Measurements from ENCODE around the gene KCNIP4.

KCNIP4 gene

DNA sequence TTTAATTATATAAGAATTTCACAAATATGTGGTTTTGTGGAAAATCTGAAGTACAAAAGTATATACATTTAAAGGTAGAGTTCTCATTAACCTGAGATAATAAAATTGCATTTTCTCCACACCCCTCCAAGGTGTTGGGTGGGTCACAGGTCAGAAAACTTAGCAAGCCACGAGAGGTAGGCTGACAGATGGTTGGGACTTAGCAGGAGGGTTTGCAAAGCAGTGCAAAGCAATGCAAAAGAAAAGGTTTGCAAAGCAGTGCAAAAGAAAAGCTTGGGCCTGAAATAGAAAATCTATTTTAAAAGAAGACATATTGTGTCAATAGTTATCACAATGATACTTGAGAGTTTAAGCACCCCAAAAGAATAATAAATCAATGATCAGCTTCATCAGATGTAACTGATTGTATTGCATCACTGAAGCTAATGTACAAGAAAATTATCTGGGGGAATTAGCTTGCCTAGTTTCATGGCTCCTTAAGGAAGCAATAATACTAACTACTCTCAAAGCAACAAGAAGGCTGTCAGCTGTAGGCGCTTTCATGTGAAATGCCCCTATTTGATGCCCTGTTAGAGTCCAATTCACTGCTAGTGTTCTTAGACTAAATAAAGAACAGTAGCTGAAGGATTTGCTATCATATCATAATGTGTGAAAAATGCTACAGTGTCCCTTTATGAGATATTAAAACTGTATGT, 319.5 kb downstream of the KCNIP4 start:
- DNase-seq (ENCODE audit: extremely low spot score, insufficient read length, low read depth) (no peak), FAIRE-seq (no peak)

DNA sequence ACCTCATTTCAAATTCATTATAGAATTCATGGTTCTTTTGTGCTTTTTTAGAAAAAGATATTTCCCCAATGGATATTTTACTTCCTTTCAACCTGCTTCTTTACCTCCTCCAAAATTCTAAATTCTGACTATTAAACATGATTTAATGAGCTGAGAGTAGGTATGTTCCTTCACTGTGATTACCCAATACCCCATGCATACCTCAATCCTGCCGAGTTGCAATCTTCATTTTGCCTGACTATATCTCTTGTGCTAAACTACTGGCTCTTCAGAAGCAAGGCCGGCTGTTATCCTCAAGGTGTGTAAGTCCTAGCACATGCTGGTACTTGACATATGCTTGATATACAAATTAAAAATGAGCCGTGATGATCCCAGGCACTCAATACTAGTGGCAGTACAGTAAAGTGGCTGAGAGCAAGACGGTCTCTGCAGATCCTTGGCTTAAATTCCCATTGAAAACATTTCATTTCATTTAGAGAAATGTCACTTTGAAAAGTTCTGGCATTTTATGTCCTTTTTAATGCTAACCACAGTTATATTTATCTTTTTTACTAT, 320.4 kb downstream of the KCNIP4 start:
- FAIRE-seq (no peak), DNase-seq (ENCODE audit: extremely low spot score, insufficient read length, low read depth) (no peak)

DNA sequence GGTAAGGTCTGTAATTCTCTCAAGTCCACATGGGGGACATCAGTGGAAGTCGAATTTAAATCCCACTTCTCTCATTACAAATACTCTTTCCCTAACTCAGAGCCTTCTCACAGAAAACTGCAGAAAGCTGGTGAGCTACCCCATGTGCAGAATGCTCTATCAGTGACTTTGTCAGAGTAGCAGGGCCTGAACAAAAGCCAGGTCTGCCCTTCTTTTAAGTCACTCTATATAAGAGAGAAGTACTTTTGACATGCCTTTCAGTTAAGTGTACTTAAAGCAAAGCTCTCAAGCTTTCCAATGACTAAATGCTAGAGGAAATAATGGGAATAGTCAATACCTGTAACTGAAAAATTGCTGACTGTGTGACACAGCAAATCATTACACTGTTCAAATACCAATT, 323.1 kb downstream of the KCNIP4 start:
- FAIRE-seq, result no peak
- DNase-seq (ENCODE audit: extremely low spot score, insufficient read length, low read depth), result no peak

DNA sequence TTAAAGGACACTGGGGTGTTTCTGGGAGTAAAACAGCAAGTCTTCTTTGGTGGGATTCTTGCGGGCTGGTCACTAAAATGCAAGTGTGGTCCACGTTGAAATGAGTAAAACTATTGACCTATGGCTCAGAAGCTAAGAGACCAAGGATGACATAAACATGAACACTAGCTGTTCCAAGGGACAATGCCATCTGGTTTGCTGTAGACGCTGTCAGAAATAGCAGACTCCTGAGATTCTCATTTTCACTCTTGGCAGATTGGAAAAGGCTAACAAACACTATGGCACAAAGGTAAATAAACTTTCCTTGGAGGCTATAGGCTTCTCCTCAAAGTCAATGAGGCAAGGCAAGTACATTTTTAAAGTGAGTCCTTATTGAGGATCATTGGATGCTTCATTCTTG, 343.6 kb downstream of the KCNIP4 start:
- DNase-seq (ENCODE audit: extremely low spot score, insufficient read length, low read depth), result no peak
- FAIRE-seq, result no peak

DNA sequence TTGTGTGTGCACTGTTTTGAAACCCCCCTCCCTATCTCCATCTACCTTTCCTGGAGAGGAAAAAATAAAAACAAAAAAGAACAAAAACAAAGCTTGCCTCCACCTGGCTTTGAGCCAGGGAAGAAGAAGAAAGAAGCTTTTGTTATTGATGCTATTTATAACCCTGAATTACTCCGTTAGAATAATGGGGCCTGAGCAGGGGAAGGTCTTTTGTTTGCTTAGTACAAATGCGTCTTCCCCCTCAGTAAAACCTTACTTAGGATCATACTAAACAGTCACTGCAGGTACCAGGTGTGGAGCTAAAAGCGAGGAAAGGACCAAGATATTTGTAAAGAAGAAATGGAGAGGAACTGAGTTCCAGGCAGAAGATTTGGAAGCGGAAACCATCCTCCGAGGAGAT, 352.1 kb downstream of the KCNIP4 start:
- DNase-seq (ENCODE audit: extremely low spot score, insufficient read length, low read depth), result no peak
- FAIRE-seq, result no peak

DNA sequence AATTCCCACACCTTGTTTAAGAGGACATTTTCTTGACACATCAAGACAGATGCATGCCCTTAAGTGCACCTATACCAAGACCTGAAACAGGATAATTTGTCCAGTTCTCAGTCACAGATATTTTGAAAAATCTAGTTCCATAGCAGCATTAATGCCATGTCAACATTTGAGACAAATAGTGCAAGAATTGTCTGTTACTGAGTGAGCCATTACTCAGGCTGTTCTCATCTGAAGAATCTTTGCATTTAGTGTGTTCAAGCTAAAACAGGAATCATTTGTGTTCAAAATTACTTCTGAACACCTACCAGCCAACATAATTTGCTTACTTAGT, 354.9 kb downstream of the KCNIP4 start:
- FAIRE-seq, result no peak
- DNase-seq (ENCODE audit: extremely low spot score, insufficient read length, low read depth), result no peak

DNA sequence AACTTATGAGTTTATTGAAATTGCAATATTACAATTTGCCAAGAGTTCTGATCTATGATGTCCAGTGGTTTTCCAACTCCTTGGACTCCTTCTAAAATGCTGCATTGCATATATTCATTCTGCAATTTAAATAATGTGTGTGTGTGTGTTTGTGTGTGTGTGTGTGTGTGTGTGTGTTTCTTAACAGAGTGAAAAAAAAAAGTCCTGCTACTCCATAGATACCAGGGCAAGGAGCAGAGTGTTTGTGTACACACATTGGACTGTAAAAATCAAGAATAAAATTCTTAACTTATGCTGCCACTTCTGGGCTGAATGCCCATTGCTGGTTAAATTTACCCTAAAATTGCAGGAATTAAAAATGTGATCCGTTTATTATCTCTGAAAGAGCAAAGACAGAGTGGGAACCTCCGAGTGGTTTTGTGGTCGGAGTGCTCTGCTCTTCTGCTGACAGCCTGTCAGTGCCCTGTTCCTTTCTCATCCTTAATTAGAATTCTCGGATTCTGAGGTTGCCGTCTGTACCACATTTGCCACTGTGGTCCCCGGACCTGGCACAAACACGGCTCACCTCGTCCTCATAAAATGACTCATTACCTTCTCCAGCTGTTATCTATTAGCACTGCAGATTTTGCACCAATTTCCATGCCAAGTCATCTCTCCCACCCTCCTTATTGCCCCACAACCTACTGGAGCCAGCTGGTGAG, 355.5 kb downstream of the KCNIP4 start:
- DNase-seq (ENCODE audit: extremely low spot score, insufficient read length, low read depth) (no peak), FAIRE-seq (no peak)

DNA sequence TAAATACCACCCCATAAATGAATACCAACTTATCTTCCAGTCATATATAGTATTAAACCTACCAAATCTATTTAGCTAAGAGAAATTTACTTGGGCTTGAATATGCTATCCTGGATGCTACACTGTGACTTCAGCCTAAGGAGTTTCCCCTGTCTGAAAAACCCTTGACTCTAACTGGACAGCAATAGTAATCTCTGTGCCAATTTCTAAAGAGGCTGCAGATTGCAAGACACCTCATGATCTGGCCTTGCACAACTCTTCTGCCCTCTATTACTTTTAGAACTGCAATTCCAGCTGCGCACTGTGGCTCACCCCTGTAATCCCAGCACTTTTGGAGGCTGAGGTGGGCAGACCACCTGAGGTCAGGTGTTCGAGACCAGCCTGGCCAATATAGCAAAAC, 371.5 kb downstream of the KCNIP4 start:
- no peak for DNase-seq (ENCODE audit: extremely low spot score, insufficient read length, low read depth)
- no peak for FAIRE-seq

DNA sequence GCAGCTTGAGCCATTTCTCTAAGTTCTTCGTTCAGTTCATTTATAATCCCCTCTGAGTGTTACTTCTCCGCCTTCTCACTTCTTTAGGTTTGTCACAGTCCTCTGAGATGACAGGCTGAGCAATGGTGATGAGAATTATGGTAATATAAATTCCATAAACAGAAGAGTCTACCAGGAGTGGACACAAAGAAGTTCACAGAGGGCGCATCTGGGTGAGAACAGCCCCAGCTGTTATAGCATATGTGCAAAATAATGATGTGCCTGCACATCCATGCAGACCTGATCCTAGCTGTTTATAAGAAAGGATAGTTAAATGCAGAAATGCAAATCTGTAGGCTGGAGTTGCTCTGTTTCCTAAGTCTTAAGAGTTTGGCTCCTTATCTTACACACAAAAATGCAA, 377.5 kb downstream of the KCNIP4 start:
- DNase-seq (ENCODE audit: extremely low spot score, insufficient read length, low read depth), result no peak
- FAIRE-seq, result no peak

DNA sequence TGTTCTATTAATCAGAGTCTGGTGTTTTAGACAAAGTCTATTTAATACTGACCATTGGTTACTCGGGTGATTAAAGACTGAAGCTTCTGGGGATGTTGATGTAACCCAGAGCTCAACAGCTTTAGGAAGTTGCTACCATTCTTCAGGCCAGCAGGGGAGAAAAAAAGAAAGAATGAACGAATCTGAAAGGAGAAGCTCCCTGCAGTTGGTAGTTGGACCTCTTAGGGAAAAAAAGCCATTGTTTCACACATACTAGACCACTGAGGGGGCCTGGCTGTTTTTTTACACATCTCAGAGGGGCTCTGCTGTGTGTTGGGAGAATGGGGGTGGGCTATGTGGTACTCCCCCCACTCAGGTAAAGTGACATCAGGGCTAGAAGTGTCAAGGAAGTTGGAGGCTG, 378.9 kb downstream of the KCNIP4 start:
- DNase-seq (ENCODE audit: extremely low spot score, insufficient read length, low read depth), result no peak
- FAIRE-seq, result no peak

DNA sequence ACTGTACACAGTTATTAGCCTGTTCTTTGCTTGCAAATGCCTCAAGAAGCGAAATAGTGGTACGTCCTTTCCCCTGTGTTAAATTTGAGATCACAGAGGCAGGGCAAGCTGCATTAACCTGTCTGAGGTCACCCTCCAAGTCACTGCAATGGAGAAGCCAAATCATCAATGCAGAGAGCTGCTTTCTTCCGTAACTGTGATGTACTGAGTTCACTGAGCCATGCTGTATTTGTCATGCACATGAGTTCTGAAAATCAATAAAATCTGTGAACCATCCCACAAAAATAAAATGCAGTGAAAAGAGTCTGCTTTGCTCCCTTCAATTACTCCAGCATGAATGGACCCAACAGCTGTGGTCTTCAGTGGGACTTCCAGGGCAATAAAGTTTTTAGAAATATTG, 393.5 kb downstream of the KCNIP4 start:
- DNase-seq (ENCODE audit: extremely low spot score, insufficient read length, low read depth), result no peak
- no peak for FAIRE-seq

DNA sequence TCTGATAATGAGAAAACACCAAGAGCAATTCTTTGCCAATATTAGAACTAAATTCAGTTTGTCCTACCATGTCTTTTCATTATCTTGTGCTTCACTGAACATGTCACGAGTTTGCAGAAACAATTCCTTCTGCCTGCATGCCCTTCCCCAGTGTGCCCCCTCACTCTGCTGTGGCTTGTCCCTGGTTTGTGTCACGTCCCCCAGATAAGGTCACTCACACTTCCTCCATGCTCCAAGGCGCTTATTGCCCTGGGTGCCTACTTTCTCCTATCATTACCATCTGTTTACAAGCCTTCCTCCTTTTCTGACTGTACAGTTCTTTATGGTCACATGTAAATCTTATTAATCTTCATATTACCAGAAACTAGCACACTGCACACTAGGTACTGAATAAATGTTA, 394.1 kb downstream of the KCNIP4 start:
- FAIRE-seq, result no peak
- DNase-seq (ENCODE audit: extremely low spot score, insufficient read length, low read depth), result no peak

DNA sequence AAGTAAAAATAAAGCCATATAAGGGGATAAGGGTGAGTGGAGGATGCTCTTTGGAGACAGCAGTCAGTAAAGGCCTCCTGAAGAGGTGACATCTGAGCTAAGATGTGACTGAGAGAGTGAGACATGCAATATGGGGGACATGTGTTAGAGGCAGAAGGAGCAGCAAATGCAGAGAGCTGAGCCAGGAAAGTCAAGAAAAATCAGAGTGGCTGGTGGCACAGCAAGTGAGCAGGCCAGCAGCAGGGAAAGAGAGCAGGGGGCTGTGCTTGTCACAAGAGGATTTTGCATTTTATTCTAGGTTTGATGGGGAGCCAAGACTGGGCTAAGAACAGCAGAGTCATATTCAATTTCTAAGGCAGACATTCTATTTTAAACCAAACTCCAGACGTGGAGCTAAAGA, 394.5 kb downstream of the KCNIP4 start:
- FAIRE-seq (no peak), DNase-seq (ENCODE audit: extremely low spot score, insufficient read length, low read depth) (no peak)

DNA sequence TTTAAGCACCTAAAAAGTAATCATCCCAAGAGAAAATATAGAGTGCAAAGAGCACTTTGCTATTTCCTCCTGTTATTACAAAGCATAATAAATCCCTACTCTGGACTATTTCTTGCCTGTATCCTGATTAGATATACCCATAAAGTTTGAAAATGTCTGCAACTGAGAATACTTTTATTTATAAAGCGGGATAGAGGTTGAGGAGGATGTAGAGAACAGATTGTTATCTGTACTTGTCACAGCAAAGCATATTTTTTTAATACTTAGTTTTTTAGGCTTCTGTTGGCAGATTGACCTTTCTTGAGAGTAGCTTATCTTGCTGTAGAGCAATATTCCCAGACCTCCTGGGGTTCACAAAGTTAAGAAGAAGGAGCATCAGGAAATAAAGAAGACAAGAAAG, 396.1 kb downstream of the KCNIP4 start:
- DNase-seq (ENCODE audit: extremely low spot score, insufficient read length, low read depth), result no peak
- no peak for FAIRE-seq

DNA sequence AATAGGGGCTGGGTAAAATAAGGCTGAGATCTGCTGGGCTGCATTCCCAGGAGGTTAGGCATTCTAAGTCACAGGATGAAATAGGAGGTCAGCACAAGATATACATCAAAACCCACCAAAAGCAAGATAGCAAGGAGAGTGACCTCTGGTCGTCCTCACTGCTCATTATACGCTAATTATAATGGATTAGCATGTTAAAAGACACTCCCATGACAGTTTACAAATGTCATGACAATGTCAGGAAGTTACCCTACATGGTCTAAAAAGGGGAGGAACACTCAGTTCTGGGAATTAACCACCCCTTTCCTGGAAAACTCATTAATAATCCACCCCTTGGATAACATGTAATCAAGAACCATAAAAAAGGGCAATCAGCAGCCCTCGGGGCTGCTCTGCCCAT, 403.6 kb downstream of the KCNIP4 start:
- DNase-seq (ENCODE audit: extremely low spot score, insufficient read length, low read depth), result no peak
- FAIRE-seq, result no peak

DNA sequence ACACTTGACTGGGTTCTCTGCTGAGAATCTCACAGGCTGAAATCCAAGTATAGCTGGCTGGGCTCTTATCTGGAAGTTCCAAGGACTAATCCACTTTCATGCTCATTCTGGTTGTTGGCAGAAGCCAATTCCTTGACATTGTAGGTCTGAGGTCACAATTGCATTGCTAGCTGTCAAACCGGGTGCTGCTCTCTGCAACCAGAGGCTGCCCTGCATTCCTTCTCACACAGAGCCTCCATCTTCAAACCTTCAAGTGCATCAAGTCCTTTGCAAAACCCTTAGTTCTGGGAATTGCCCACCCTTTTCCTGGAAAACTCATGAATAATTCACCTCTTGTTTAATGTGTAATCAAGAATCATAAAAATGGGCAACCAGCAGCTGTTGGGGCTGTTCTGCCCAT, 404.2 kb downstream of the KCNIP4 start:
- no peak for FAIRE-seq
- no peak for DNase-seq (ENCODE audit: extremely low spot score, insufficient read length, low read depth)

DNA sequence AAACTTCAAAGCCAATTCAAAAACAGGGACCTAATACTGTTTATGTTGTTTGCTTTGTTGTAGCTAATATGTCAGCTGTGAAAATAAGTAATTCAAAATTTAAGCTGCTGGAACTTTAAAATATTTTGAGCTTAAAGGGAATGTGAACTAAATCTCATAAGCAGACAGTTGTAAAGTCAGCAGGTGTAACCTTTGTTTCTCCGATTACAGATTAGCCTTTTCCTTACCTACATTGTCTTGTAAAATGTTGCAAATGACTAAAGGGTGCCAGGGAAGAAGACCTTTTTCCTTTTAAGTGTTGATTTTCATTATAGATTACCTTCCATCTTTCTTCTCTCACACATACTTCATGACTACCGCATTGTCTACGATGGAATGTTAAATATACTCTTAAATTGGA, 405.1 kb downstream of the KCNIP4 start:
- FAIRE-seq, result no peak

DNA sequence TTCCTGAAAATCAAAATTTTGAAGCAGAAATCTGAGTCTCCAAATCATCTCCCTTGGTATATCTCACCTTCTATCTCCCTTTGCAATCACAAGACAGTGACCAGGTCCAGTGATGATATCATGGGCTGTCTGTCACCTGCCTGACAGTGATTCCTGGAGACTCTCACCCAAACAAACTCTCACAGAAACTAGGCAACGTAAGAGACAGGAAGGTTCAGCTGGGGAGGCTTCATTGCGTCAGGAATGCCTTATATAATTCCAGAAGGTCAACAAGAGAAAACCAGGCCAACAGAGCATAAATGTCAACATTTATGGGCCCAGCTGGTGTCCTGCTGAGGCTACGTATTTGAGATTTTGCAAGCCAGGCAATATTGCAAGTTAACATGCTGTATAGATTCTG, 412.7 kb downstream of the KCNIP4 start:
- DNase-seq (ENCODE audit: extremely low spot score, insufficient read length, low read depth) (no peak), FAIRE-seq (no peak)

More for the DNA sequence above, 405.1 kb downstream of the KCNIP4 start:
- no peak for DNase-seq (ENCODE audit: extremely low spot score, insufficient read length, low read depth)

DNA sequence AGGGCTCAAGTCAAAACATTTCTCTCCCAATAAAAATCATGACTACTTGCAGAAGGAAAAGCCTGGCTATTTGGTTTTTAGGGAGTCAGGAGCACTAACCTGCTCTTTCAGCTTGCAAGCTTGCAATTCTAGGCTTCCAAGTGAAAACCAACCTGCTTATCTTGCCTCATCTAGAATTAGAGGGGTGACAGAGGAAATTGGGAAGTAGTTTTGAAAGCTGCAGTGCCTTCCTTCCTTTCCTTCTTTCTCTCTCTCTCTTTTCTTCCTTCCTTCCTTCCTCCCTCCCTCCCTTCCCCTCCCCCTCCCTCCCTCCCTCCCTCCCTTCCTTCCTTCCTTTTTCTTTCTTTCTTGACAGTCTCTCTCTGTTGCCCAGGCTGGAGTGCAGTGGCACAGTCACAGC, 417.5 kb downstream of the KCNIP4 start:
- no peak for FAIRE-seq
- no peak for DNase-seq (ENCODE audit: extremely low spot score, insufficient read length, low read depth)

DNA sequence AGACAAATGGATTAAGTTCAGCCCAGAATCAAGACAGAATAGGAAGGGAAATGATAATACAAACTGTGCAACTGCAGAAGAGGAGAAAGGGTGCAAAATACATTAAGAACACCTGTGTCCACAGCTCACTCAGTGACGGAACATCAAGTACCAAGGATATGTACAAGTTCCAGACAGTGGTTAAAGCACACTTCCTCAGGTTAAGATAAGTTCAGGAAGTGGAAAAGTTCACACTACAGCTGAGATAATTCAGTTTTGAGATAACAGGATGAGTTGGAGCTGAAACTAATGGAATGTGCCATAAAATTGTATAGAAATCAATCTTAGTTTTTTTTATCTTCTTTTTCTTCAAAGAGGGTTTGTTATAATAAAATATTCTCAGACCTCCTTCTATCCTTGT, 419.4 kb downstream of the KCNIP4 start:
- DNase-seq (ENCODE audit: extremely low spot score, insufficient read length, low read depth) (no peak), FAIRE-seq (no peak)

DNA sequence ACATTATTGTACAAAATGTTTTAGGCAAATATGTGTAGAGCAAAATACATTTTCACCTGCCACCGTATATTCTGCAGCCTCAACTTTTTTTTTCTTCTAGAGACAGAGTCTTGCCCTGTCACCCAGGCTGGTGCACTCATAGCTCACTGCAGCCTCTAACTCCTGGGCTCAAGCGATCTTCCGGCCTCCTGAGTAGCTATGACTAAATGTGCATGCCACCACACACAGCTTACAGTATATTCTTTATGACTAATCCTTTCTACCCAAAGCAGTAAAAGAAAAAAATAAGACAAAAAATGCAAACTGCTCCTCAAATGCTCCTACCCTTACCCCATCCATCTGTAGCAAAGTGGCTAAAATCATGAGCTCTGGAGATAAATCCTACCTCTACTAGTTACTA, 426.3 kb downstream of the KCNIP4 start:
- no peak for DNase-seq (ENCODE audit: extremely low spot score, insufficient read length, low read depth)
- FAIRE-seq, result no peak
